ENCODE results near the gene NKX2-3. TPM values are rescaled to one million over a fixed set of nuclear protein-coding genes. Genes with fewer than 3 reads are reported as not detected.

NKX2-3 gene
- total and polyA plus RNA-seq, 2 of the 8 experiments (the other 6 are each of a cell fraction or from before 2014, with no cell fraction given) = not detected

GRCh38 chr10:99571816-99572215 lies 39.1 kb downstream of the NKX2-3 start:
- no peak overlapping the region for H2BK12ac ChIP-seq (ENCODE audit: low read depth, low read length)
- no peak overlapping the region for H2AK5ac ChIP-seq (ENCODE audit: low read depth, low read length)
- CTCF ChIA-PET (ENCODE audit: partially characterized antibody) = interaction anchor here (0.8 to 2.2 kb wide), 4 partner anchors 11 to 87 kb away, joined by 3 to 11 read pairs (median 4); no protein-coding TSS in a partner anchor
- no peaks in the 10 kb centered on the region for H3K27me3 ChIP-seq (replicated peaks in 1 of 4; ENCODE audit: control insufficient read depth in 3 of 4, extremely low read depth in 1 of 4, insufficient read depth in 3 of 4, low read length in 3 of 4)
- no peaks in the 10 kb centered on the region for H4K20me1 ChIP-seq (replicated peaks in 1 of 2; ENCODE audit: control insufficient read depth in 1 of 2, insufficient read depth in 2 of 2, low read length in 2 of 2)
- H2BK20ac ChIP-seq (ENCODE audit: low read length) = no peak overlapping the region
- peaks cover 2 to 7% (median 3%) of the 10 kb centered on the region in 4 experiments; a peak in 4 of 7 replicates for H3K4me1 ChIP-seq (replicated peaks in 1 of 4; ENCODE audit: control insufficient read depth in 3 of 4, insufficient read depth in 4 of 4, low read length in 3 of 4)
- H4K91ac ChIP-seq (replicated peaks; ENCODE audit: insufficient read length, low read length) = no peak overlapping the region
- no peaks in the 10 kb centered on the region; the same call in 1 of the 2 replicates for H3K23me2 ChIP-seq (ENCODE audit: low read depth, low read length)
- H2BK5ac ChIP-seq (ENCODE audit: low read depth, low read length) = no peak overlapping the region
- H3K4ac ChIP-seq (replicated peaks; ENCODE audit: insufficient read length, low read depth, low read length) = no peak overlapping the region
- H3K4me3 ChIP-seq (ENCODE audit: extremely low read depth in 1 of 4, insufficient read depth in 2 of 4, low read depth in 3 of 4, low read length in 4 of 4) = no peak overlapping the region
- no peak overlapping the region for H3K9ac ChIP-seq (replicated peaks in 1 of 4; ENCODE audit: extremely low read depth in 1 of 4, low read depth in 3 of 4, low read length in 3 of 4)
- no peak overlapping the region for H2BK15ac ChIP-seq (ENCODE audit: low read length)
- H3K27ac ChIP-seq (ENCODE audit: low read depth, low read length) = no peak overlapping the region
- H3K79me2 ChIP-seq (ENCODE audit: control insufficient read depth in 1 of 2, insufficient read depth in 2 of 2, low read length in 2 of 2) = no peaks in the 10 kb centered on the region
- WGBS, 2 experiments (ENCODE audit: extremely low coverage in 1 of 2, insufficient coverage in 1 of 2, insufficient read length in 1 of 2, insufficient replicate concordance in 2 of 2, low coverage in 1 of 2, low lambda C conversion rate in 2 of 2, missing lambda C conversion rate in 1 of 2) = 95% methylated on average over 1 of the region's 1 CpG; no CpG with 5 or more reads in 1 of the 2 experiments
- no peaks in the 10 kb centered on the region for H3K79me1 ChIP-seq (ENCODE audit: low read depth, low read length)
- H3K4me2 ChIP-seq (ENCODE audit: insufficient read depth in 1 of 2, low read depth in 2 of 2, low read length in 2 of 2) = no peak overlapping the region
- no peak overlapping the region for H3K23ac ChIP-seq (ENCODE audit: insufficient read length)
- H3K18ac ChIP-seq (ENCODE audit: extremely low read depth, low read length) = no peak overlapping the region
- no peak overlapping the region for H4K5ac ChIP-seq (ENCODE audit: insufficient read length, low read depth, low read length)
- no peaks in the 10 kb centered on the region for H3K9me3 ChIP-seq (ENCODE audit: insufficient read depth in 2 of 2, low read depth in 1 of 2, low read length in 1 of 2)
- POLR2A ChIA-PET (ENCODE audit: partially characterized antibody) = interaction anchor here (1.2 kb wide), 1 partner anchor 50 kb away, joined by 3 read pairs; no protein-coding TSS in a partner anchor
- H3K56ac ChIP-seq (replicated peaks; ENCODE audit: insufficient read length, low read depth, low read length) = no peak overlapping the region
- FAIRE-seq (no peak), DNase-seq (ENCODE audit: low read depth in 1 of 2, low spot score in 2 of 2) (no peak)
- H2BK120ac ChIP-seq (replicated peaks; ENCODE audit: low read depth, low read length) = no peak overlapping the region
- H4K8ac ChIP-seq (ENCODE audit: extremely low read depth, insufficient read depth, low read length) = no peak overlapping the region
- no peaks in the 10 kb centered on the region for H3K36me3 ChIP-seq (ENCODE audit: control insufficient read depth in 2 of 4, insufficient read depth in 4 of 4, low read length in 3 of 4)
- H2AFZ ChIP-seq (ENCODE audit: low read length) = no peak overlapping the region
- H3K14ac ChIP-seq (ENCODE audit: insufficient read length) = no peak overlapping the region
- TF ChIP-seq HDAC2 (IDR thresholded peaks at IDR 0.05; ENCODE audit: borderline replicate concordance in 1 of 2, low read depth in 2 of 2, low read length in 2 of 2) = no peak
- TF ChIP-seq ATF2 (IDR thresholded peaks at IDR 0.05; ENCODE audit: low read length) = no peak
- TF ChIP-seq SAP30 (IDR thresholded peaks at IDR 0.05; ENCODE audit: insufficient read depth, insufficient replicate concordance, low read length) = no peak
- TF ChIP-seq KDM1A (IDR thresholded peaks at IDR 0.05; ENCODE audit: borderline replicate concordance, low read length) = no peak
- no peak for TF ChIP-seq TAF1 (IDR thresholded peaks at IDR 0.05; ENCODE audit: low read depth, low read length)
- no peak for TF ChIP-seq GTF2F1 (IDR thresholded peaks at IDR 0.05; ENCODE audit: borderline replicate concordance, low read depth, low read length)
- no peak for TF ChIP-seq KDM4A (IDR thresholded peaks at IDR 0.05; ENCODE audit: low read depth, low read length, severe bottlenecking)
- TF ChIP-seq JUN (IDR thresholded peaks at IDR 0.05; ENCODE audit: low read depth, low read length) = no peak
- no peak for TF ChIP-seq EGR1 (IDR thresholded peaks at IDR 0.05; ENCODE audit: borderline replicate concordance, low read depth, low read length)
- no peak for TF ChIP-seq CHD2 (IDR thresholded peaks at IDR 0.05; ENCODE audit: low read length)
- no peak for TF ChIP-seq FOSL1 (IDR thresholded peaks at IDR 0.05; ENCODE audit: insufficient read depth, low read depth, low read length)
- TF ChIP-seq EZH2 (IDR thresholded peaks at IDR 0.05; ENCODE audit: low read depth, low read length, severe bottlenecking) = no peak
